Cardiac fibroblast (primary cell): Measurements from ENCODE around the gene NELFB.

Source experiments
- DNase-seq, 2 donors: peaks; one replicate each; pipeline versions ENCODE4 v3.0.0 to v3.0.0-alpha.2; 2010; ENCODE audit warnings: low read depth in 2 of 2
- H3K4me3 ChIP-seq, 2 donors: replicated peaks in 1 of 2; 1 replicate in 1 of 2; 2 replicates in 1 of 2; pipeline ENCODE4 v1.5.1; 2011; ENCODE audit warnings: low read depth in 2 of 2, low read length in 2 of 2, mild to moderate bottlenecking in 2 of 2, moderate library complexity in 1 of 2
- CTCF ChIP-seq: IDR thresholded peaks from one replicate; pipeline ENCODE4 v1.5.1; 2011; ENCODE audit warnings: low read depth, mild to moderate bottlenecking, low read length, inconsistent platforms

The NELFB gene

GRCh38 chr9:137278061-137278701, 23.1 kb downstream of the NELFB start:
- peak in 1 of 2 donors; percentile 38 for DNase-seq
- H3K4me3 ChIP-seq, result peak overlapping the region; percentile 61 to 64
- no peak for TF ChIP-seq CTCF

- no peak for DNase-seq
- H3K4me3 ChIP-seq, result peak overlapping the region; percentile 61 to 64
- TF ChIP-seq CTCF, result no peak
These were observed 23.9 kb downstream of the NELFB start for GRCh38 chr9:137278721-137279711.

- H3K4me3 ChIP-seq, result no peak overlapping the region
- no peak for DNase-seq
- TF ChIP-seq CTCF, result no peak
These were observed 24.8 kb downstream of the NELFB start for GRCh38 chr9:137279741-137280473.

- peak overlapping the region in 1 of 2 donors; percentile 19 for H3K4me3 ChIP-seq
- TF ChIP-seq CTCF, result peak; percentile 11
- DNase-seq, result peak in 1 of 2 donors; percentile 51
These were observed 25.6 kb downstream of the NELFB start for GRCh38 chr9:137280474-137281344.

GRCh38 chr9:137281345-137282116, 26.4 kb downstream of the NELFB start:
- no peak for TF ChIP-seq CTCF
- no peak for DNase-seq
- peak overlapping the region in 1 of 2 donors; percentile 5 for H3K4me3 ChIP-seq
